HG03060 (cell line): ENCODE measurements around the gene FAHD2A.
"Not testable (repeated sequence)": the region's sequence is repeated elsewhere in the genome, so short reads cannot be mapped to it uniquely, and the experiment has no call there.

ENCODE experiments used
- ATAC-seq: cut with Tn5 transposase; IDR thresholded peaks from one replicate; pipeline ENCODE4 v1.9.1; 2021; ENCODE audit warnings: low read depth, moderate number of reproducible peaks; ENCODE audit not compliant: unreplicated experiment

FAHD2A gene

GRCh38 chr2:95375532-95376150, 26.9 kb upstream of the FAHD2A start:
- ATAC-seq, result no peak

GRCh38 chr2:95376311-95377215, 25.9 kb upstream of the FAHD2A start:
- no peak for ATAC-seq

- no peak for ATAC-seq
These were observed 25.0 kb upstream of the FAHD2A start for GRCh38 chr2:95377216-95378123.

GRCh38 chr2:95378281-95378680, 24.2 kb upstream of the FAHD2A start:
- not testable (repeated sequence) for ATAC-seq

- no peak for ATAC-seq
These were observed 23.1 kb upstream of the FAHD2A start for GRCh38 chr2:95379371-95379831.

- ATAC-seq, result no peak
These were observed 22.2 kb upstream of the FAHD2A start for GRCh38 chr2:95380280-95380679.

- ATAC-seq, result no peak
These were observed 21.8 kb upstream of the FAHD2A start for GRCh38 chr2:95380731-95381130.

- no peak for ATAC-seq
These were observed 21.0 kb upstream of the FAHD2A start for GRCh38 chr2:95381212-95382191.

- no peak for ATAC-seq
These were observed 20.3 kb upstream of the FAHD2A start for GRCh38 chr2:95382192-95382591.

- ATAC-seq, result no peak
These were observed 19.5 kb upstream of the FAHD2A start for GRCh38 chr2:95382686-95383634.

- ATAC-seq, result no peak
These were observed 18.9 kb upstream of the FAHD2A start for GRCh38 chr2:95383635-95384027.

- no peak for ATAC-seq
These were observed 17.5 kb upstream of the FAHD2A start for GRCh38 chr2:95384854-95385569.

- no peak for ATAC-seq
These were observed 16.9 kb upstream of the FAHD2A start for GRCh38 chr2:95385570-95385984.

- no peak for ATAC-seq
These were observed 16.5 kb upstream of the FAHD2A start for GRCh38 chr2:95386031-95386430.

GRCh38 chr2:95387358-95387757, 15.2 kb upstream of the FAHD2A start:
- no peak for ATAC-seq

- no peak for ATAC-seq
These were observed 14.3 kb upstream of the FAHD2A start for GRCh38 chr2:95388091-95388692.

- ATAC-seq, result no peak
These were observed 13.7 kb upstream of the FAHD2A start for GRCh38 chr2:95388856-95389244.
